22Rv1 (cell line): ENCODE results near the gene SEZ6L.

Source experiments
- CTCF ChIP-seq: fragments of 450-650 bp; IDR thresholded peaks from 2 replicates; pipeline ENCODE4 v1.5.1; 2017; ENCODE audit warnings: mild to moderate bottlenecking
- ZFX ChIP-seq: fragments of 450-650 bp; IDR thresholded peaks from 2 replicates; pipeline ENCODE4 v1.6.1; 2017; ENCODE audit warnings: antibody characterized with exemption, borderline replicate concordance

- peak; percentile 94 for TF ChIP-seq CTCF
- TF ChIP-seq ZFX, result no peak
Observed at GRCh38 chr22:26360169-26360885, 191.1 kb downstream of the SEZ6L start.
